SK-N-SH (cell line): ENCODE measurements around the gene KDM4C. TPM values are rescaled to one million over a fixed set of nuclear protein-coding genes. Genes with fewer than 3 reads are reported as not detected.

Source experiments
- CTCF ChIA-PET: fragments of 300-600, 350-600 bp; formaldehyde crosslinking; extraction: SDS; loops from one replicate; lab custom pipeline; 2021; lab: Yijun Ruan, JAX
- POLR2A ChIA-PET: fragments of 350-600 bp; sonication (Branson Sonifier 250); formaldehyde crosslinking; extraction: SDS; loops from one replicate; lab custom pipeline; 2020; ENCODE audit warnings: antibody characterized with exemption, inconsistent platforms; lab: Yijun Ruan, JAX
- DNase-seq: peaks from one replicate; pipeline ENCODE4 v3.0.0; 2012
- H2AFZ ChIP-seq: fragments of 200-600 bp; sonication (generic); 2 replicates; pipeline ENCODE4 v1.8.1; 2016; ENCODE audit warnings: antibody characterized with exemption, mild to moderate bottlenecking, low read depth
- H3F3A ChIP-seq: fragments of 200-600 bp; sonication (generic); replicated peaks from 2 replicates; pipeline ENCODE3; 2016; ENCODE audit warnings: antibody characterized with exemption, mild to moderate bottlenecking; ENCODE audit not compliant: insufficient read depth
- H3K27ac ChIP-seq, 2 experiments: fragments of 200-500 bp in 1 of 2; fragments of 200-600 bp in 1 of 2; sonication (Bioruptor generic) in 1 of 2; sonication (generic), shearing (Covaris generic) in 1 of 2; 2 replicates each; pipeline versions ENCODE4 v1.5.1 to v1.6.1; 2014 to 2016; ENCODE audit warnings: low read depth in 2 of 2, inconsistent platforms in 1 of 2, low read length in 1 of 2, mild to moderate bottlenecking in 1 of 2, mixed read lengths in 1 of 2
- H3K27me3 ChIP-seq: fragments of 200-600 bp; sonication (generic), shearing (Covaris generic); 2 replicates; pipeline ENCODE4 v1.6.1; 2016; ENCODE audit warnings: mixed run types; ENCODE audit not compliant: insufficient read depth
- H3K36me3 ChIP-seq, 2 experiments: fragments of 200-500 bp in 1 of 2; fragments of 200-600 bp in 1 of 2; sonication (Bioruptor generic) in 1 of 2; sonication (generic) in 1 of 2; replicated peaks in 1 of 2; 2 replicates each; pipeline versions ENCODE3 to v1.5.1; 2014 to 2016; ENCODE audit warnings: low read length in 1 of 2, mild to moderate bottlenecking in 1 of 2; ENCODE audit not compliant: insufficient read depth in 2 of 2, control insufficient read depth in 1 of 2
- H3K4me1 ChIP-seq, 2 experiments: fragments of 200-500 bp in 1 of 2; fragments of 200-600 bp in 1 of 2; sonication (Bioruptor generic) in 1 of 2; sonication (generic), shearing (Covaris generic) in 1 of 2; 2 replicates each; pipeline versions ENCODE4 v1.5.1 to v1.6.1; 2014 to 2016; ENCODE audit warnings: low read depth in 1 of 2, low read length in 1 of 2, mixed run types in 1 of 2; ENCODE audit not compliant: insufficient read depth in 2 of 2, control insufficient read depth in 1 of 2
- H3K4me2 ChIP-seq: fragments of 200-600 bp; sonication (generic), shearing (Covaris generic); 2 replicates; pipeline ENCODE4 v1.6.1; 2017; ENCODE audit warnings: mixed run types
- H3K4me3 ChIP-seq, 2 experiments: fragments of 200-500 bp in 1 of 2; fragments of 200-600 bp in 1 of 2; sonication (Bioruptor generic) in 1 of 2; sonication (generic), shearing (Covaris generic) in 1 of 2; 2 replicates each; pipeline versions ENCODE4 v1.5.1 to v1.8.1; 2014 to 2016; ENCODE audit warnings: low read depth in 2 of 2, inconsistent platforms in 1 of 2, low read length in 1 of 2, mild to moderate bottlenecking in 1 of 2, mixed read lengths in 1 of 2, moderate library complexity in 1 of 2
- H3K79me2 ChIP-seq: fragments of 200-600 bp; sonication (generic); 2 replicates; pipeline ENCODE4 v1.8.1; 2017; ENCODE audit warnings: mild to moderate bottlenecking; ENCODE audit not compliant: insufficient read depth
- H3K9ac ChIP-seq: fragments of 200-600 bp; sonication (generic); 2 replicates; pipeline ENCODE4 v1.6.1; 2017; ENCODE audit warnings: mixed run types
- H3K9me2 ChIP-seq: fragments of 200-600 bp; sonication (generic); 2 replicates; pipeline ENCODE4 v1.6.1; 2017; ENCODE audit warnings: mixed run types
- H3K9me3 ChIP-seq: fragments of 200-600 bp; sonication (generic); 2 replicates; pipeline ENCODE4 v1.6.1; 2017; ENCODE audit warnings: mixed run types, mild to moderate bottlenecking, moderate library complexity
- H4K20me1 ChIP-seq: fragments of 200-600 bp; sonication (generic); 2 replicates; pipeline ENCODE4 v1.6.1; 2017; ENCODE audit warnings: mild to moderate bottlenecking, mixed run types; ENCODE audit not compliant: insufficient read depth
- CHD2 ChIP-seq: fragments of 150-350 bp; IDR thresholded peaks from 2 replicates; pipeline ENCODE4 v1.6.1; 2018; ENCODE audit warnings: low read length; ENCODE audit not compliant: partially characterized antibody
- CTCF ChIP-seq: fragments of 200-600 bp; sonication (generic); IDR thresholded peaks from 2 replicates; pipeline ENCODE4 v1.6.1; 2017; ENCODE audit warnings: antibody characterized with exemption, mild to moderate bottlenecking, moderate library complexity
- EP300 ChIP-seq, 2 experiments: IDR thresholded peaks; 2 replicates each; pipeline versions ENCODE4 v1.4.0 to v1.6.1; 2012; ENCODE audit warnings: borderline replicate concordance in 1 of 2, low read depth in 1 of 2, low read length in 1 of 2
- EZH2phosphoT487 ChIP-seq: fragments of 200-600 bp; sonication (generic); IDR thresholded peaks from 2 replicates; pipeline ENCODE4 v1.6.1; 2017; ENCODE audit warnings: low read depth, mixed run types, mild to moderate bottlenecking, antibody characterized with exemption, moderate library complexity, borderline replicate concordance
- FOSL2 ChIP-seq: IDR thresholded peaks from 2 replicates; pipeline ENCODE4 v1.4.0; 2012; ENCODE audit warnings: low read depth, mild to moderate bottlenecking, moderate library complexity, borderline replicate concordance
- FOXJ3 ChIP-seq: sonication (generic); formaldehyde crosslinking; IDR thresholded peaks from 2 replicates; pipeline ENCODE4 v1.5.1; 2020; ENCODE audit warnings: mild to moderate bottlenecking, missing genetic modification reagents
- GABPA ChIP-seq: IDR thresholded peaks from 2 replicates; pipeline ENCODE4 v1.4.0; 2012; ENCODE audit warnings: low read depth, mild to moderate bottlenecking
- GATA2 ChIP-seq: sonication (generic); formaldehyde crosslinking; IDR thresholded peaks from 2 replicates; pipeline ENCODE4 v1.5.0; 2020; ENCODE audit warnings: mild to moderate bottlenecking, missing genetic modification reagents
- MAX ChIP-seq: IDR thresholded peaks from 2 replicates; pipeline ENCODE4 v1.4.0; 2012; ENCODE audit warnings: low read depth
- MEF2A ChIP-seq: IDR thresholded peaks from 2 replicates; pipeline ENCODE4 v1.4.0; 2012; ENCODE audit warnings: low read depth, borderline replicate concordance
- NFIC ChIP-seq: IDR thresholded peaks from 2 replicates; pipeline ENCODE4 v1.4.0; 2012; ENCODE audit warnings: borderline replicate concordance
- RAD21 ChIP-seq: IDR thresholded peaks from 2 replicates; pipeline ENCODE4 v1.6.1; 2012; ENCODE audit warnings: mild to moderate bottlenecking, low read length
- RCOR1 ChIP-seq: fragments of 150-350 bp; IDR thresholded peaks from 2 replicates; pipeline ENCODE4 v1.6.1; 2017; ENCODE audit warnings: antibody characterized with exemption, low read length
- RXRA ChIP-seq: IDR thresholded peaks from 2 replicates; pipeline ENCODE4 v1.4.0; 2012; ENCODE audit warnings: low read depth, mild to moderate bottlenecking, borderline replicate concordance
- SMC3 ChIP-seq: IDR thresholded peaks from 2 replicates; pipeline ENCODE4 v1.6.1; 2012; ENCODE audit warnings: low read depth, low read length, improper control_type of control experiment
- YY1 ChIP-seq: IDR thresholded peaks from 2 replicates; pipeline ENCODE4 v1.4.0; 2012; ENCODE audit warnings: low read depth, mild to moderate bottlenecking
- WGBS: methylation state at CpG from one replicate; pipeline ENCODE4 v1.1.6; 2017; ENCODE audit warnings: low lambda C conversion rate; 5-methylcytosine and 5-hydroxymethylcytosine counted together
- polyA plus RNA-seq, 3 experiments: library from polyadenylated mRNA; depleted of rRNA; stranded (reverse); fragments of >200 nt; gene quantifications; 2 replicates each; pipeline ENCODE4 v1.2.3, GENCODE V29; 2012
- TF ChIP-seq, protein P1 (sequence below): IDR thresholded peaks from 2 replicates; pipeline ENCODE4; 2012
- TF ChIP-seq, protein P2 (sequence below): fragments of 150-350 bp; IDR thresholded peaks from 2 replicates; pipeline ENCODE4 v1.6.1; 2016; ENCODE audit warnings: mild to moderate bottlenecking, low read depth, low read length
- TF ChIP-seq, protein P3 (sequence below): IDR thresholded peaks from 2 replicates; pipeline ENCODE4 v1.4.0; 2012; ENCODE audit warnings: low read depth, borderline replicate concordance

Gene KDM4C
- polyA plus RNA-seq, 1 of the 3 experiments (the other 2 are of a cell fraction) = 9.4 TPM

GRCh38 chr9:6893350-6894131 is 135.8 kb downstream of the KDM4C start:
- Histone ChIP-seq H3K79me2 (no peaks in the 10 kb centered on the region), H2AFZ (no peak overlapping the region), H3K36me3 (peaks cover 14 to 15% of the 10 kb centered on the region in 2 experiments), H3K4me1 (no peaks in the 10 kb centered on the region), H3K27me3 (no peaks in the 10 kb centered on the region), H3K4me2 (no peak overlapping the region), H3K27ac (no peak overlapping the region), H3K9me3 (no peaks in the 10 kb centered on the region), H3F3A (no peaks in the 10 kb centered on the region), H3K4me3 (no peak overlapping the region), H3K9ac (no peak overlapping the region), H4K20me1 (no peaks in the 10 kb centered on the region), H3K9me2 (no peaks in the 10 kb centered on the region)
- ChIA-PET CTCF (no interaction called here), POLR2A (no interaction called here)
- DNase-seq = no peak
- WGBS = 86% methylated on average over 6 of the region's 6 CpGs
- TF ChIP-seq, protein P1, sequence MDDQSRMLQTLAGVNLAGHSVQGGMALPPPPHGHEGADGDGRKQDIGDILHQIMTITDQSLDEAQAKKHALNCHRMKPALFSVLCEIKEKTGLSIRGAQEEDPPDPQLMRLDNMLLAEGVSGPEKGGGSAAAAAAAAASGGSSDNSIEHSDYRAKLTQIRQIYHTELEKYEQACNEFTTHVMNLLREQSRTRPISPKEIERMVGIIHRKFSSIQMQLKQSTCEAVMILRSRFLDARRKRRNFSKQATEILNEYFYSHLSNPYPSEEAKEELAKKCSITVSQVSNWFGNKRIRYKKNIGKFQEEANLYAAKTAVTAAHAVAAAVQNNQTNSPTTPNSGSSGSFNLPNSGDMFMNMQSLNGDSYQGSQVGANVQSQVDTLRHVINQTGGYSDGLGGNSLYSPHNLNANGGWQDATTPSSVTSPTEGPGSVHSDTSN = no peak
- no peak for TF ChIP-seq CHD2
- TF ChIP-seq MAX = no peak
- no peak for TF ChIP-seq SMC3
- TF ChIP-seq FOSL2 = no peak
- TF ChIP-seq NFIC = no peak
- TF ChIP-seq MEF2A = no peak
- no peak for TF ChIP-seq RXRA
- TF ChIP-seq GABPA = no peak

DNA sequence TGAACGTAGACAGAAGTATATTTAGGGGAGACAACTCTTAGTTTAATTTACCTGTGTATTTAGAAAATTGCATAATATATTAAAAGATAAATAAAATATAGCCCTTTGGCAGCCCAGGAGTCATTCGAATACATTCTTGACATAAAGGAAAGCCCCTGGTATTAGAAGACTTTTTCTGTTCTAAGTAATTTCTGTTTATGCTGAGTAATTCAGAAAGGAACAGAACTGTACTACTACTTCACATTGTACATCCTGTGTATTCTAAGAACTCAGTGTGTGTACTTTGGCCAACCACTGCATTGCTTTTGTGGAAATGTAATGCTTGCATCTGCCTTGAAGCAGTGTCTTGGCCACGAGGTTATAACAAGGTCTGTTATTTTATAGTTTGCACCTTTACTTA is 136.4 kb downstream of the KDM4C start:
- POLR2A ChIA-PET = no interaction called here
- no peak for DNase-seq

More for the DNA sequence above, 136.4 kb downstream of the KDM4C start:
- no peaks in the 10 kb centered on the region for H3K9me3 ChIP-seq
- H3K9me2 ChIP-seq = no peaks in the 10 kb centered on the region
- H3K27ac ChIP-seq = no peak overlapping the region
- 85% methylated on average over 3 of the region's 3 CpGs for WGBS
- H2AFZ ChIP-seq = no peak overlapping the region
- TF ChIP-seq MEF2A (no peak), RCOR1 (no peak), FOXJ3 (CRISPR knock-in tag) (no peak), RAD21 (no peak), CTCF (no peak), GABPA (no peak), MAX (no peak), YY1 (no peak), SMC3 (no peak), EZH2phosphoT487 (no peak), GATA2 (no peak), EP300 (IDR thresholded peaks at IDR 0.05; ENCODE audit: borderline replicate concordance in 1 of 2, low read depth in 1 of 2, low read length in 1 of 2) (no peak)
- TF ChIP-seq, protein P2, sequence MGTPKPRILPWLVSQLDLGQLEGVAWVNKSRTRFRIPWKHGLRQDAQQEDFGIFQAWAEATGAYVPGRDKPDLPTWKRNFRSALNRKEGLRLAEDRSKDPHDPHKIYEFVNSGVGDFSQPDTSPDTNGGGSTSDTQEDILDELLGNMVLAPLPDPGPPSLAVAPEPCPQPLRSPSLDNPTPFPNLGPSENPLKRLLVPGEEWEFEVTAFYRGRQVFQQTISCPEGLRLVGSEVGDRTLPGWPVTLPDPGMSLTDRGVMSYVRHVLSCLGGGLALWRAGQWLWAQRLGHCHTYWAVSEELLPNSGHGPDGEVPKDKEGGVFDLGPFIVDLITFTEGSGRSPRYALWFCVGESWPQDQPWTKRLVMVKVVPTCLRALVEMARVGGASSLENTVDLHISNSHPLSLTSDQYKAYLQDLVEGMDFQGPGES = no peak
- TF ChIP-seq, protein P3, sequence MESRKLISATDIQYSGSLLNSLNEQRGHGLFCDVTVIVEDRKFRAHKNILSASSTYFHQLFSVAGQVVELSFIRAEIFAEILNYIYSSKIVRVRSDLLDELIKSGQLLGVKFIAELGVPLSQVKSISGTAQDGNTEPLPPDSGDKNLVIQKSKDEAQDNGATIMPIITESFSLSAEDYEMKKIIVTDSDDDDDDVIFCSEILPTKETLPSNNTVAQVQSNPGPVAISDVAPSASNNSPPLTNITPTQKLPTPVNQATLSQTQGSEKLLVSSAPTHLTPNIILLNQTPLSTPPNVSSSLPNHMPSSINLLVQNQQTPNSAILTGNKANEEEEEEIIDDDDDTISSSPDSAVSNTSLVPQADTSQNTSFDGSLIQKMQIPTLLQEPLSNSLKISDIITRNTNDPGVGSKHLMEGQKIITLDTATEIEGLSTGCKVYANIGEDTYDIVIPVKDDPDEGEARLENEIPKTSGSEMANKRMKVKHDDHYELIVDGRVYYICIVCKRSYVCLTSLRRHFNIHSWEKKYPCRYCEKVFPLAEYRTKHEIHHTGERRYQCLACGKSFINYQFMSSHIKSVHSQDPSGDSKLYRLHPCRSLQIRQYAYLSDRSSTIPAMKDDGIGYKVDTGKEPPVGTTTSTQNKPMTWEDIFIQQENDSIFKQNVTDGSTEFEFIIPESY = no peak
- peaks cover 14 to 15% of the 10 kb centered on the region in 2 experiments for H3K36me3 ChIP-seq
- no peak overlapping the region for H3K4me2 ChIP-seq
- H3K4me3 ChIP-seq = no peak overlapping the region
- H4K20me1 ChIP-seq = no peaks in the 10 kb centered on the region
- H3F3A ChIP-seq = no peaks in the 10 kb centered on the region
- CTCF ChIA-PET = no interaction called here
- H3K4me1 ChIP-seq = no peaks in the 10 kb centered on the region
- H3K27me3 ChIP-seq = no peaks in the 10 kb centered on the region
- no peak overlapping the region for H3K9ac ChIP-seq
- no peaks in the 10 kb centered on the region for H3K79me2 ChIP-seq
